SU-DHL-6 (cell line): Measurements from ENCODE around the gene UGT1A6.

Experiments
- CTCF ChIP-seq: fragments of 200-600 bp; sonication (generic); IDR thresholded peaks from one replicate; pipeline ENCODE4 v1.5.1; 2017; ENCODE audit warnings: antibody characterized with exemption, mild to moderate bottlenecking, low read length, moderate library complexity; ENCODE audit not compliant: insufficient read depth, poor library complexity, severe bottlenecking
- EZH2phosphoT487 ChIP-seq: fragments of 200-600 bp; sonication (generic), shearing (Covaris generic); conservative IDR thresholded peaks from 2 replicates; pipeline ENCODE4 v1.6.1; 2018; ENCODE audit warnings: mild to moderate bottlenecking, antibody characterized with exemption, low read length, moderate library complexity, mixed read lengths

- TF ChIP-seq CTCF (no peak), EZH2phosphoT487 (no peak)
Measured at GRCh38 chr2:233811732-233812131, 119.0 kb downstream of the UGT1A6 start.
